ENCODE results near the gene XXYLT1. TPM values are rescaled to one million over a fixed set of nuclear protein-coding genes. Genes with fewer than 3 reads are reported as not detected.
"Not testable (repeated sequence)": the region's sequence is repeated elsewhere in the genome, so short reads cannot be mapped to it uniquely, and the experiment has no call there.

The XXYLT1 gene
- total RNA-seq, result 10.0 and 11.0 TPM in 2 replicates

DNA sequence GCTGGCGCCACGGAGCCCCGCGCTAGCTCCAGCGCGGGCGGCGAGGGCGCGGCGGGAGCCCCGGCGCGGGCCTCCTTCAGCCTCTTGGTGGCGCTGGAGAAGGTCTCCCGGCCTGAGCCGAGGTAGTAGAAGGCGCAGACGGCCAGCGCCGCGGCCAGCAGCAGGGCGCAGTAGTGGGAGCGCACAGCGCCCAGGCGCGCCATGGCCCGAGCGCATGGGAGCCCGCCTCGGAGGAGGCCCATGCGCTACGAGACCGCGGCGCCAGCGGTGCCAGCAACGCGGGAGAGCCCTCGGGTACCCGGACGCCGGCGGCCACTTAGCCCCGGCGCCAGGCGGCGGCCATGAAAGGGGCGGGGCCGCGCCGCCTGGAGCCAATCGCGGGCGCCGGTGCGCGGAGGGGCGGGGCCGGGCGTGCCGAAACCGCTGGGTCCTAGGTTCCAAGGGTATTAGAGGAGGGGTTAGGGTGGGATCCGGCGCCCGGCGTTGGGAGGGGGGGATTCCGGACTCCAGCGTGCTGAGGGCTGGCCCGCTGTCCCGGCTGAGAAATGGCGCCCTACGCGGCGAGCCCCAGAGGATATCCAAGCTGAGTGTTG is at the start of gene XXYLT1:
XXYLT1 (minus strand) TSS at position 343 of the 593 bp plus-strand sequence; CDS start at position 242, 101 bp downstream.
- intact Hi-C loops (cut with micrococcal nuclease), result loop anchor here (1.0 to 5.0 kb wide), 8 partner anchors 11 to 599 kb away; partner anchors contain the start of genes FAM43A, LSG1 and PPP1R2

DNA sequence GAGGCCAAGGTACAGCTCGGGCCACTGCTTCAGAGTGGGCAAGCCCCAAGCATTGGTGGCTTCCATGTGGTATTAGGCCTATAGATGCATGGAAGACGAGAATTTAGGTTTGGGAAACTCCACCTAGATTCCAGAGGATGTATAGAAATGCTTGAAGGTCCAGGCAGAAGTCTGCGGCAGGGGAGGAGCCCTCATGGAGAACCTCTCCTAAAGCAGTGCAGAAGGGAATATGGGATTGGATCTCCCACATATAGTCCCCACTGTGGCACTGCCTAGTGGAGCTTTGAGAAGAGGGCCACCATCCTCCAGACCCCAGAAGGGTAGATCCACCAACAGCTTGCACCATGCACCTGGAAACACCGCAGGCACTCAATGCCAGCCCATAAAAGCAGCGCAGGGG is 48.1 kb upstream of the XXYLT1 start:
- intact Hi-C loops (cut with micrococcal nuclease), result no loop called here

DNA sequence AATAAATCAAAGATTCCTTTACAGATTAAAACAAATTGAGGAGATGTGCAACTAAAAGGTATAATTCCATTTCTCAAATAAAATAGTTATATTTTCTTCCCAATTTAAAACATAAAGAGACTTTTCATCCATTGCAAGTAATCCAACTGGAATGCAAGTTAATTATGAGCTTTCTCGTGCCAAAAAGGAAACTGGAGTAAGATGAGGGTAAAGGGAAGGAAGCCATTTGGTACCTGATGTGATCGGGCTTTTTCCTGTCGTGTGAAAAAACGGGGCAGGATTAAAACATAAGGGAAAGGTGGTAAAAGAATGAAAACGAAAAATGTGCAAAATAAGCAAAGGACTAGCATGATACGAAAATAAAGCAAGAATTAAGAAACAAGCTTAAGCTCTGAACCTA is 41.8 kb upstream of the XXYLT1 start:
- intact Hi-C loops (cut with micrococcal nuclease), result no loop called here

DNA sequence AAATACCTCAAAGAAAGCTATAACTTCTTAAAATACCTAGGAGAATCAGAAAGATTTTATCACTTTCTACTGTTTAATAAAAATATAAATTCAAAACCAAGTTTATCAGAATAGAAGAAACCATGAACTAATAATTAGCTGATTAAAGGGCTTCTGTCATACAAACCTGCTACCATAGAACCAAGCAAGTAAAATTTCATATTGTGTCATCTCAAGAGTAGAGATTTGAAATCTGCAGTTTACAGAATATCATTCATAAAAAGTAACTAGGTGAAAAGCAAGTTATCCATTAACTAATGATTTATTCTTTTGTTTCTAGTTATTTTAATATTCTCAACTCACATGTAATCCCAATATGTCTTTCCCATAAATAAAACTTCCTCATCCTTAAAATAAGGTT is 36.8 kb upstream of the XXYLT1 start:
- intact Hi-C loops (cut with micrococcal nuclease), result no loop called here

GRCh38 chr3:195306369-195306768 is 35.4 kb upstream of the XXYLT1 start:
- intact Hi-C loops (cut with micrococcal nuclease), result no loop called here

GRCh38 chr3:195302431-195302830 is 31.5 kb upstream of the XXYLT1 start:
- intact Hi-C loops (cut with micrococcal nuclease), result no loop called here

GRCh38 chr3:195297446-195297845 is 26.5 kb upstream of the XXYLT1 start:
- intact Hi-C loops (cut with micrococcal nuclease), result no loop called here

DNA sequence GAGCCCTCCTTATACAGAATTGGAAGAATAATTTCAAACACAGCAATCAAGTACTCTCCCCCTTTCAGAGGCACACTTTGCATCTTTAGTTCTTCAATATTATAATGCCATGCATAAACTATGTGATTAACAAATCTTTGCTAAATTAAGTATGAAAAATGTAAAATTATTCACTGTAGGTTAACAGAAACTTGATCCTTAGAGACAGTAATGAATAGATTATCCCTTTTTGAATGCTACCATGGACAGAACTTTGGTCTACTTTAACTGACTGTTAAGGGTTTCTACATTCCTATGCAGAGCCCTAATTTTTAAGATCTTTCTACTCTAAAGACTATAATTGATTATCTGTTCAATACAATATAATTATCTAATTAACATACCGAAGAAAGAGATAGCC is 25.7 kb upstream of the XXYLT1 start:
- intact Hi-C loops (cut with micrococcal nuclease), result no loop called here

DNA sequence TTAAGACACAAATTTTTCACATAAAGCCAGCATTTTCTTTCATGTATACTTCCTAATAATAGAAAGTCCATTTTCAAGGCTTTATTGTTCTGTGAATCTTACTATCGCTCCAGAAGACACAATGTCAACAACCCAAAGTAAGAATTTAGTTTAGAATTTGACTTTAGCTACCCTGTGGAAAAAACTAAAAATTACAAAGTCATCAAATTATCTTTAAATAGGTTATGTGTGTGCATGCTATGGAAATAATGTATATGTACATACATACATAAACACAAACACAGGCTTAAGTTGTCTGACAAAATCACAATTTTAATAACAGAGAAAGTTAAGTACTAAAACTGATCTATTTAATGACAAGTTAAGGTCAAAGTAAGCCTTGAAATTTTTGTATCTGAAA is 20.2 kb upstream of the XXYLT1 start:
- intact Hi-C loops (cut with micrococcal nuclease), result no loop called here

GRCh38 chr3:195290643-195291042 is 19.7 kb upstream of the XXYLT1 start:
- intact Hi-C loops (cut with micrococcal nuclease), result not testable (repeated sequence)

GRCh38 chr3:195286115-195286872 is 15.3 kb upstream of the XXYLT1 start:
- intact Hi-C loops (cut with micrococcal nuclease), result no loop called here

GRCh38 chr3:195285372-195285771 is 14.4 kb upstream of the XXYLT1 start:
- intact Hi-C loops (cut with micrococcal nuclease), result no loop called here

GRCh38 chr3:195284842-195285241 is 13.9 kb upstream of the XXYLT1 start:
- intact Hi-C loops (cut with micrococcal nuclease), result no loop called here

- intact Hi-C loops (cut with micrococcal nuclease), result no loop called here
Measured at GRCh38 chr3:195282961-195283360, 12.0 kb upstream of the XXYLT1 start.

DNA sequence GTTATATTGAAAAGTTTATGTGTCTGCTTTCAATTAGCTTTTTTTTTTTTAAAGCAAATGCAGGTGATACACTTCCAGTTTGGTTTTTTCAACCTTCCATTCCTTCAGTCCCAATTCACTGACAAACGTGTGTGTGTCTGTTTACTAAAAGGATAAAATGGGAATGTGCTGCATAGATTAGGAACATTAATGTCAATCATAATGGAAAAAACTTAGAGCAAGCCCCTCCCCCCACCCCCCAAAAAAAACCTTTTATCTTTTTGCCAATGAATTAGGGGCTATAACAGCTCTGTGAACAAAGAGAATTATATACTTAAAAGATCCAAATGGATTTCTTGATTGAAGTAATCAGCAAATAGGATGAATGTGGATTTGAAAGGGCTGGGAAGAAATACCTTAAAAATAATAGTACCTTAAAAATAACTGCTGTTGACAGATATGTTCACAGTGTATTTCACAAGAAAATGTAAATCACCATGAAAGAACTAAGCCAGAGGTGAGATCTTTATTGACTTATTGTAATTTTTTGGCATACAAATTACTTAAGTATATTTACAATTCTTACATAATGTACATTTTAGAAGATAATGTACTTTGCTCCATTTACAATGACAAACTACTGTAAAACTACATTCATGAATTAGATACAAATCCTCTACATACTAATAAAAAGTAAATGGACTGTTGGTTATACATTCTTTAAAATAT is 3.5 kb upstream of the XXYLT1 start:
- intact Hi-C loops (cut with micrococcal nuclease), result loop anchor here (5.0 kb wide), 1 partner anchor 183 kb away; no protein-coding TSS in a partner anchor

- intact Hi-C loops (cut with micrococcal nuclease), result loop anchor here (1.0 to 5.0 kb wide), 7 partner anchors 11 to 599 kb away; partner anchors contain the start of genes LSG1 and PPP1R2
Measured at GRCh38 chr3:195271410-195272243, 668 bp upstream of the XXYLT1 start.

GRCh38 chr3:195270079-195270816 is 711 bp downstream of the XXYLT1 start:
- intact Hi-C loops (cut with micrococcal nuclease), result loop anchor here (1.0 to 5.0 kb wide), 3 partner anchors 187 to 585 kb away; partner anchors contain the start of gene FAM43A

GRCh38 chr3:195269375-195270078 is 1.4 kb downstream of the XXYLT1 start:
- intact Hi-C loops (cut with micrococcal nuclease), result loop anchor here (1.0 to 5.0 kb wide), 3 partner anchors 188 to 584 kb away; partner anchors contain the start of gene FAM43A

DNA sequence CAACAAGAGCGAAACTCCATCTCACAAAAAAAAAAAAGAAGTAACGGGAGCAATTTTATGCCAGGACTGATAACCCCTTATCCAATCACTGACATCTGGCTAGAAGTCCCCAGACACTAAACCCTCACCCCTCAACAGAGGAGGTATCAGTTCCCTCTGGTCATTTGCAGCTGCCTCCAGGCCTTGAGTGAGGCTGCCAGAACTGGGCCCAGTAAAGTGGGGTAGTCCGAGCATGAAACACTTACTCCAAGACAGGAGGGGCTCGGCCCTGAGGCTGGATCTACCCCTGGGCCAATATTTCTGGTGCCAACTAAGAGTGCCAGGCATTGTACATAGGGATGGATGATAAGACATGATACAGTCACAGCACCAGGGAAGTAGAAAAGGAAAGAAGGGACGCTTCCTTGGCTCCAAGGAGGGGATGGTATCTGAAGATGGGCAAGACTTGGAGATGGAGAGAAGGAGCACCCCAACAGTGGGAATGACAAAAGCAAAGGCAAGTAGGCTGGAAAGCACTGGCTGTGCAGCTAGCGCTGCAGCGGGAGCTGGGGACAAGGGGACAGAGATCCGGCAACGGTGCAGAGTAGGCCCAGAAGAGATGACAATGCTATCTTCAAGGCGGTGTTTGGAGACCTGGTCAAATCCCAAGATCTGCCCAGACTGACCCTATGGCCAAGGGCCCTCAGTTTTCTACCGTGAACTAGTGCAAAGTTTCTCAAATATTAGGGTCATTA is 2.2 kb downstream of the XXYLT1 start:
- intact Hi-C loops (cut with micrococcal nuclease), result no loop called here
